ENCODE results near the gene JADE3.

Gene JADE3

GRCh38 chrX:46912098-46912602 lies at the start of gene JADE3:
TSS of gene JADE3 (plus strand) at chrX:46912421. CDS start at chrX:46984895, 72,474 bp downstream.
- H3K36me3 ChIP-seq (ENCODE audit: insufficient read depth, low read length), result no peaks in the 10 kb centered on the region
- peaks cover 5% of the 10 kb centered on the region for H3K4me1 ChIP-seq (ENCODE audit: insufficient read depth, low read length)
- peaks cover 4% of the 10 kb centered on the region in 2 donors for H3K27me3 ChIP-seq (ENCODE audit: control insufficient read depth in 1 of 2, insufficient read depth in 2 of 2, low read length in 2 of 2)
- H3K9ac ChIP-seq (ENCODE audit: low read length), result no peak within 1 kb of the TSS
- H3K4me3 ChIP-seq (ENCODE audit: low read depth in 1 of 2, low read length in 2 of 2), result peak within 1 kb of the TSS; percentile 49 to 59
- H3K9me3 ChIP-seq (ENCODE audit: low read length), result no peaks in the 10 kb centered on the region
- H3K27ac ChIP-seq (ENCODE audit: low read depth, low read length), result no peak within 1 kb of the TSS

DNA sequence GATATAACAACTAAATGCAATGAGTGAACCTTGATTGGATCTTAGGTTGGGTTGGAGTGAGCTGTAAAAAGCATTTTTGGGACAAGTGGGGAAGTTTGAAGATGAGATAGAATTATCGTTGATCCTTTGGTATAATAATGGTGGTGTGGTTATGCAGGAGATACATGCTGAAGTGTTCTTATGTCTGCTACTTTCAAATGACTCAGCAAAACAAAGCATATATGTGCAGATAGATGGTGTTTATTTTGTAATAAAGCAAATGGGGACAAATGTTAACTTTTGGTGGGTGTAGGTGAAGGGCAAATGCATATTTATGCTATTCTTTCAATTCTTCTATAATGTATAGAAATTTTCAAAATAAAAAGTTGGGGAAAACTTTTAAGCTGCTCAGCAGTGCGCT lies 49.1 kb upstream of the JADE3 start:
- no peak overlapping the region for H3K4me3 ChIP-seq (ENCODE audit: low read depth in 1 of 2, low read length in 2 of 2)
- H3K4me1 ChIP-seq (ENCODE audit: insufficient read depth, low read length), result no peaks in the 10 kb centered on the region
- no peak overlapping the region for H3K9ac ChIP-seq (ENCODE audit: low read length)
- H3K36me3 ChIP-seq (ENCODE audit: insufficient read depth, low read length), result no peaks in the 10 kb centered on the region
- H3K9me3 ChIP-seq (ENCODE audit: low read length), result no peaks in the 10 kb centered on the region
- H3K27ac ChIP-seq (ENCODE audit: low read depth, low read length), result no peak overlapping the region
- no peaks in the 10 kb centered on the region for H3K27me3 ChIP-seq (ENCODE audit: control insufficient read depth in 1 of 2, insufficient read depth in 2 of 2, low read length in 2 of 2)

DNA sequence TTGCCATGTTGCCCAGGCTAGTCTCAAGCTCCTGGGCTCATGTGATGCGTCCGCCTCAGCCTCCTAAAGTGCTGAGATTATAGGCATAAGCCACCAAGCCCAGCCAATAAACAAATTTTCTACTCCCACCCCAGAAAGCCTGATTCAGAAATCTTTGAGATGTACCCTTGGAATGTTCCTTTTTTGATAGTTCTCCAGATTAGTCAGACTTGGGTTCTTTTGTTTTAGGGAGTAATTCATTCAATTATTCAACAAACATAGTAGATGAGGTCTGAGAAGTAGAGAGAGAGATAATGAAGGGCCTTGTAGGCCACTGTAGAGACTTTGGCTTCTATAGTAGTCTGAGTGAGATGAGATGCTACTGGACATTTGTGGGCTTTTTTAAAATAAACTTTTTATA lies 47.6 kb upstream of the JADE3 start:
- H3K27ac ChIP-seq (ENCODE audit: low read depth, low read length), result no peak overlapping the region
- H3K36me3 ChIP-seq (ENCODE audit: insufficient read depth, low read length), result no peaks in the 10 kb centered on the region
- H3K27me3 ChIP-seq (ENCODE audit: control insufficient read depth in 1 of 2, insufficient read depth in 2 of 2, low read length in 2 of 2), result no peaks in the 10 kb centered on the region
- H3K9me3 ChIP-seq (ENCODE audit: low read length), result no peaks in the 10 kb centered on the region
- no peak overlapping the region for H3K9ac ChIP-seq (ENCODE audit: low read length)
- no peaks in the 10 kb centered on the region for H3K4me1 ChIP-seq (ENCODE audit: insufficient read depth, low read length)
- no peak overlapping the region for H3K4me3 ChIP-seq (ENCODE audit: low read depth in 1 of 2, low read length in 2 of 2)

GRCh38 chrX:46865281-46865680 lies 46.9 kb upstream of the JADE3 start:
- Histone ChIP-seq H3K9me3 (ENCODE audit: low read length) (no peaks in the 10 kb centered on the region), H3K27ac (ENCODE audit: low read depth, low read length) (no peak overlapping the region), H3K36me3 (ENCODE audit: insufficient read depth, low read length) (no peaks in the 10 kb centered on the region), H3K27me3 (ENCODE audit: control insufficient read depth in 1 of 2, insufficient read depth in 2 of 2, low read length in 2 of 2) (no peaks in the 10 kb centered on the region), H3K4me3 (ENCODE audit: low read depth in 1 of 2, low read length in 2 of 2) (no peak overlapping the region), H3K9ac (ENCODE audit: low read length) (no peak overlapping the region), H3K4me1 (ENCODE audit: insufficient read depth, low read length) (no peaks in the 10 kb centered on the region)

GRCh38 chrX:46866726-46867125 lies 45.5 kb upstream of the JADE3 start:
- H3K4me3 ChIP-seq (ENCODE audit: low read depth in 1 of 2, low read length in 2 of 2), result no peak overlapping the region
- no peak overlapping the region for H3K9ac ChIP-seq (ENCODE audit: low read length)
- no peaks in the 10 kb centered on the region for H3K9me3 ChIP-seq (ENCODE audit: low read length)
- no peaks in the 10 kb centered on the region for H3K27me3 ChIP-seq (ENCODE audit: control insufficient read depth in 1 of 2, insufficient read depth in 2 of 2, low read length in 2 of 2)
- H3K27ac ChIP-seq (ENCODE audit: low read depth, low read length), result no peak overlapping the region
- H3K36me3 ChIP-seq (ENCODE audit: insufficient read depth, low read length), result no peaks in the 10 kb centered on the region
- H3K4me1 ChIP-seq (ENCODE audit: insufficient read depth, low read length), result no peaks in the 10 kb centered on the region

- Histone ChIP-seq H3K27ac (ENCODE audit: low read depth, low read length) (no peak overlapping the region), H3K4me3 (ENCODE audit: low read depth in 1 of 2, low read length in 2 of 2) (no peak overlapping the region), H3K27me3 (ENCODE audit: control insufficient read depth in 1 of 2, insufficient read depth in 2 of 2, low read length in 2 of 2) (peaks cover 0 to 3% of the 10 kb centered on the region in 2 donors), H3K36me3 (ENCODE audit: insufficient read depth, low read length) (no peaks in the 10 kb centered on the region), H3K9ac (ENCODE audit: low read length) (no peak overlapping the region), H3K4me1 (ENCODE audit: insufficient read depth, low read length) (no peaks in the 10 kb centered on the region), H3K9me3 (ENCODE audit: low read length) (no peaks in the 10 kb centered on the region)
These were observed 38.5 kb upstream of the JADE3 start for GRCh38 chrX:46873746-46874145.

- H3K36me3 ChIP-seq (ENCODE audit: insufficient read depth, low read length), result no peaks in the 10 kb centered on the region
- peaks cover 0 to 3% of the 10 kb centered on the region in 2 donors for H3K27me3 ChIP-seq (ENCODE audit: control insufficient read depth in 1 of 2, insufficient read depth in 2 of 2, low read length in 2 of 2)
- no peak overlapping the region for H3K27ac ChIP-seq (ENCODE audit: low read depth, low read length)
- no peaks in the 10 kb centered on the region for H3K4me1 ChIP-seq (ENCODE audit: insufficient read depth, low read length)
- no peak overlapping the region for H3K4me3 ChIP-seq (ENCODE audit: low read depth in 1 of 2, low read length in 2 of 2)
- no peak overlapping the region for H3K9ac ChIP-seq (ENCODE audit: low read length)
- H3K9me3 ChIP-seq (ENCODE audit: low read length), result no peaks in the 10 kb centered on the region
These were observed 35.3 kb upstream of the JADE3 start for GRCh38 chrX:46876901-46877300.

GRCh38 chrX:46882266-46882665 lies 30.0 kb upstream of the JADE3 start:
- Histone ChIP-seq H3K4me3 (ENCODE audit: low read depth in 1 of 2, low read length in 2 of 2) (no peak overlapping the region), H3K4me1 (ENCODE audit: insufficient read depth, low read length) (no peaks in the 10 kb centered on the region), H3K9ac (ENCODE audit: low read length) (no peak overlapping the region), H3K9me3 (ENCODE audit: low read length) (no peaks in the 10 kb centered on the region), H3K27me3 (ENCODE audit: control insufficient read depth in 1 of 2, insufficient read depth in 2 of 2, low read length in 2 of 2) (no peaks in the 10 kb centered on the region), H3K27ac (ENCODE audit: low read depth, low read length) (no peak overlapping the region), H3K36me3 (ENCODE audit: insufficient read depth, low read length) (no peaks in the 10 kb centered on the region)

GRCh38 chrX:46884799-46885198 lies 27.4 kb upstream of the JADE3 start:
- Histone ChIP-seq H3K27ac (ENCODE audit: low read depth, low read length) (no peak overlapping the region), H3K27me3 (ENCODE audit: control insufficient read depth in 1 of 2, insufficient read depth in 2 of 2, low read length in 2 of 2) (peaks cover 0 to 5% of the 10 kb centered on the region in 2 donors), H3K9me3 (ENCODE audit: low read length) (no peaks in the 10 kb centered on the region), H3K36me3 (ENCODE audit: insufficient read depth, low read length) (no peaks in the 10 kb centered on the region), H3K4me3 (ENCODE audit: low read depth in 1 of 2, low read length in 2 of 2) (no peak overlapping the region), H3K9ac (ENCODE audit: low read length) (no peak overlapping the region), H3K4me1 (ENCODE audit: insufficient read depth, low read length) (no peaks in the 10 kb centered on the region)

- Histone ChIP-seq H3K36me3 (ENCODE audit: insufficient read depth, low read length) (no peaks in the 10 kb centered on the region), H3K4me1 (ENCODE audit: insufficient read depth, low read length) (no peaks in the 10 kb centered on the region), H3K27ac (ENCODE audit: low read depth, low read length) (no peak overlapping the region), H3K9ac (ENCODE audit: low read length) (no peak overlapping the region), H3K4me3 (ENCODE audit: low read depth in 1 of 2, low read length in 2 of 2) (no peak overlapping the region), H3K27me3 (ENCODE audit: control insufficient read depth in 1 of 2, insufficient read depth in 2 of 2, low read length in 2 of 2) (no peaks in the 10 kb centered on the region), H3K9me3 (ENCODE audit: low read length) (no peaks in the 10 kb centered on the region)
These were observed 14.0 kb upstream of the JADE3 start for GRCh38 chrX:46898207-46898606.

DNA sequence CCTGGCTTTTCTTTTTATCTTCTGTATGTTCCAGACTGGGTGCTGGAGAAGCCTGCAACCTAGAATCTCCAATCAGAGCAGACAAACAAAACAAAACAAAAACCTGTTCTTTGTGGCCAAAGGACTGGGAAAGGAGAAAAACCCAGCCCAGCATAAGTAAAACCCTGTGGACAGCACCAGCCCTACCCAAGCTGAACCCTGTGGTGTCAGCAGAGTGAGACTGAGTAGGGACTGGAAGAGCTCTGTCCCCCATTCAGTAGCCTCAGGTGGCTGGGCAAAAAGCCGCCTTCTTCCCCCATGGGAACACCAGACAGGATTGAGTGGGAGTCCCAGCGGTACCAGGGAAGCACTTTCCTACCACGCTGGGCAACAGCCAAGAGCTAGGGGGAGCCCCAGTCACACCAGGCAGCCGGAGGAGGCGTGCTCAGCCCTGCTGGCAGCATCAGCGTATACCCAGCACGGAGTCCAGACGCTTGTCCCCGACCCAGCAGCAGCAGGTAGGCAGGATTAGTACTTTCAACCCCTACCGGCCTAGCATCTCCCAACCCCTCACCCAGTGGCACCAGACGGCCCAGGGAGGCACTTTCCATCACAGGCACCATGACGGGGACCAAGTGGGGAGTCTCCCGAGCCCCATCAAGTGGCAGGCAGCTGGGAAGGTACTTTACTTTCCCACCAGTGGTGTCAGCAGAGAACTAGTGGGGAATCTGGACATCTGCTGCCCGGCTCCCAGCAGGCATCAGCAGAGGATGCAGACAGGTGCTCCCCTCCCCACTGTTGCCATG lies 8.6 kb upstream of the JADE3 start:
- Histone ChIP-seq H3K27ac (ENCODE audit: low read depth, low read length) (no peak overlapping the region), H3K9ac (ENCODE audit: low read length) (no peak overlapping the region), H3K4me3 (ENCODE audit: low read depth in 1 of 2, low read length in 2 of 2) (peak overlapping the region; percentile 21 to 41)

DNA sequence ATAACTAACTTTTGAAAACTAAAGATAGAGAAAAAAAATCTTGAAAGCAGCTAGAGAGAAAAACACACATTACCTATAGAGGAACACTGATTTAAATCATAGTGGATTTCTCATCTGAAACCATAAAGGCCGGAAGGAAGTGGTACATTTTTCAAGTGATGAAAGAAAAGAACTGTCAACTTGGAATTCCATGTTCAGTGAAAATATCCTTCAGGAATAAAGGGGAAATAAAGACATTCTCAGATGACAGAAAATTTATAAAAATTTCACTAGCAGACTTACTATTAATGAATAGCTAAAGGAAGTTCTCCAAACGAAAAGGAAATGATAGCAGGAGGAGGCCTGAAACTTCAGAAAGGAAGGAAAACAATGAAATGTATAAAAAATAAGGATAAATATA lies 7.6 kb upstream of the JADE3 start:
- peaks cover 0 to 10% of the 10 kb centered on the region in 2 donors for H3K27me3 ChIP-seq (ENCODE audit: control insufficient read depth in 1 of 2, insufficient read depth in 2 of 2, low read length in 2 of 2)
- no peak overlapping the region for H3K27ac ChIP-seq (ENCODE audit: low read depth, low read length)
- H3K9ac ChIP-seq (ENCODE audit: low read length), result no peak overlapping the region
- H3K4me1 ChIP-seq (ENCODE audit: insufficient read depth, low read length), result no peaks in the 10 kb centered on the region
- H3K4me3 ChIP-seq (ENCODE audit: low read depth in 1 of 2, low read length in 2 of 2), result no peak overlapping the region
- no peaks in the 10 kb centered on the region for H3K36me3 ChIP-seq (ENCODE audit: insufficient read depth, low read length)
- H3K9me3 ChIP-seq (ENCODE audit: low read length), result no peaks in the 10 kb centered on the region

More for the DNA sequence above, 8.6 kb upstream of the JADE3 start:
- Histone ChIP-seq H3K36me3 (ENCODE audit: insufficient read depth, low read length) (no peaks in the 10 kb centered on the region), H3K9me3 (ENCODE audit: low read length) (no peaks in the 10 kb centered on the region), H3K4me1 (ENCODE audit: insufficient read depth, low read length) (no peaks in the 10 kb centered on the region), H3K27me3 (ENCODE audit: control insufficient read depth in 1 of 2, insufficient read depth in 2 of 2, low read length in 2 of 2) (peaks cover 0 to 10% of the 10 kb centered on the region in 2 donors)

Measured in muscle layer of colon (tissue), 2 donors.